Heart left ventricle (tissue), 13 donors: Measurements from ENCODE around the gene MRPL58.

Experiments
- CTCF ChIP-seq, 12 donors: fragments of 200-600 bp; sonication (generic) in 4 of 12; IDR thresholded peaks; one replicate each; pipeline versions ENCODE4 v1.5.0 to v1.8.0; 2018 to 2022; ENCODE audit warnings: antibody characterized with exemption in 12 of 12, mild to moderate bottlenecking in 5 of 12
- POLR2A ChIP-seq, 2 donors: fragments of 450-650 bp; IDR thresholded peaks; one replicate each; pipeline ENCODE4 v1.6.1; 2017; ENCODE audit warnings: antibody characterized with exemption in 2 of 2, mild to moderate bottlenecking in 2 of 2, moderate library complexity in 2 of 2
- donor health status: ischemic (EF 13 %, LVEDD 7.1; RV severe dilation, severe dysfunction).
- donor health status: DM: no; HTN: yes; CAD: no.
- donor health status: DM: no; HTN: no; CAD: no.
- donor health status: ischemic (EF 25% LVEDD 6.9; RV normal size, moderate dysfunction).
- donor health status: ischemic (EF 25% LVEDD 5.7; RV mildly dilated, moderate dysfunction).
- donor health status: ischemic (EF 35%, LVEDD 5.7; RV mildly dilated, moderate dysfunction).
- donor health status: nonischemic (EF 11% LVEDD 7.7; RV severe dilation, severe dysfunction).
- donor health status: DM: yes; HTN: yes; CAD: no.
- donor health status: PGD.
- donor health status: ischemic (EF 29% LVEDD 5.4; RV normal size, mild dysfunction).
- donor health status: nonischemic (EF 23%, LVEDD 6.1; RV moderate dilation, normal function).

- no peak for TF ChIP-seq CTCF (IDR thresholded peaks at IDR 0.05)
- no peak for TF ChIP-seq POLR2A (IDR thresholded peaks at IDR 0.05)
These were observed 32.9 kb upstream of the MRPL58 start for GRCh38 chr17:74979408-74980146.
